HG02759 (cell line): ENCODE results near the gene LMOD1.
"Not testable (repeated sequence)": the region's sequence is repeated elsewhere in the genome, so short reads cannot be mapped to it uniquely, and the experiment has no call there.

ENCODE experiments used
- ATAC-seq: cut with Tn5 transposase; IDR thresholded peaks from one replicate; pipeline ENCODE4 v1.9.1; 2021; ENCODE audit warnings: mild to moderate bottlenecking, moderate library complexity; ENCODE audit not compliant: unreplicated experiment

The LMOD1 gene

GRCh38 chr1:201946224-201946908, at the start of gene LMOD1:
Gene LMOD1 (minus strand): TSS chr1:201946548. CDS start chr1:201946340, 208 bp downstream.
- ATAC-seq: no peak

- no peak for ATAC-seq
Measured at GRCh38 chr1:201990427-201990826, 44.1 kb upstream of the LMOD1 start.

- no peak for ATAC-seq
Measured at GRCh38 chr1:201989354-201990128, 43.2 kb upstream of the LMOD1 start.

GRCh38 chr1:201988601-201989000, 42.3 kb upstream of the LMOD1 start:
- ATAC-seq: no peak

- no peak for ATAC-seq
Measured at GRCh38 chr1:201985355-201985754, 39.0 kb upstream of the LMOD1 start.

GRCh38 chr1:201984446-201984845, 38.1 kb upstream of the LMOD1 start:
- no peak for ATAC-seq

GRCh38 chr1:201983380-201983805, 37.0 kb upstream of the LMOD1 start:
- no peak for ATAC-seq

- ATAC-seq: peak; percentile 84
Measured at GRCh38 chr1:201982623-201983379, 36.5 kb upstream of the LMOD1 start, which contains the start of gene RNPEP. Gene RNPEP (plus strand): TSS chr1:201982648. CDS start chr1:201982667, 19 bp downstream.

GRCh38 chr1:201982082-201982622, 35.8 kb upstream of the LMOD1 start:
- no peak for ATAC-seq

GRCh38 chr1:201970334-201971159, 24.2 kb upstream of the LMOD1 start:
- no peak for ATAC-seq

- ATAC-seq: no peak
Measured at GRCh38 chr1:201968202-201968925, 22.0 kb upstream of the LMOD1 start.

- peak; percentile 47 for ATAC-seq
Measured at GRCh38 chr1:201966171-201966570, 19.8 kb upstream of the LMOD1 start.

- ATAC-seq: no peak
Measured at GRCh38 chr1:201964261-201964660, 17.9 kb upstream of the LMOD1 start.

- not testable (repeated sequence) for ATAC-seq
Measured at GRCh38 chr1:201962382-201962781, 16.0 kb upstream of the LMOD1 start.

GRCh38 chr1:201958348-201958747, 12.0 kb upstream of the LMOD1 start:
- ATAC-seq: no peak

- ATAC-seq: peak; percentile 2
Measured at GRCh38 chr1:201955729-201956143, 9.4 kb upstream of the LMOD1 start.

- peak; percentile 99 for ATAC-seq
Measured at GRCh38 chr1:201955009-201955728, 8.8 kb upstream of the LMOD1 start, which contains the start of gene TIMM17A. Gene TIMM17A (plus strand): TSS chr1:201955503. CDS start chr1:201955527, 24 bp downstream.

- no peak for ATAC-seq
Measured at GRCh38 chr1:201954263-201955008, 8.1 kb upstream of the LMOD1 start.
